PC-3 (cell line): ENCODE measurements around the gene UCK1. TPM values are rescaled to one million over a fixed set of nuclear protein-coding genes. Genes with fewer than 3 reads are reported as not detected.

Source experiments
- ATAC-seq: fragments of 200-7000 bp; cut with Tn5 transposase; 2 replicates; pipeline ENCODE4 v1.9.1; 2020; ENCODE audit warnings: mild to moderate bottlenecking, moderate library complexity
- BruUV-seq: library from RNA; stranded (reverse); fragments of 400-500 nt; replicated peaks from 2 replicates; lab custom pipeline; 2021; lab: Mats Ljungman, UMichigan
- CTCF ChIA-PET: fragments of 300-600 bp; sonication (Branson Sonifier 250); formaldehyde crosslinking; loops from one replicate; lab custom pipeline; 2022; ENCODE audit warnings: antibody characterized with exemption; lab: Charles Lee
- POLR2A ChIA-PET: fragments of 300-600 bp; sonication (Branson Sonifier 250); formaldehyde crosslinking; loops from one replicate; lab custom pipeline; 2022; ENCODE audit warnings: antibody characterized with exemption; ENCODE audit not compliant: unreplicated experiment; lab: Charles Lee
- DNase-seq: peaks from one replicate; pipeline ENCODE4 v3.0.0-alpha.2; 2015
- H2AFZ ChIP-seq: fragments of 300-600 bp; sonication (generic); 2 replicates; pipeline ENCODE4 v1.6.0; 2016; ENCODE audit warnings: antibody characterized with exemption, low read length
- H3F3A ChIP-seq: fragments of 300-600 bp; sonication (generic); one replicate; pipeline ENCODE4 v1.6.0; 2017; ENCODE audit warnings: antibody characterized with exemption, low read length, control low read depth, mild to moderate bottlenecking; ENCODE audit not compliant: unreplicated experiment
- H3K27ac ChIP-seq: fragments of 300-600 bp; sonication (generic); 2 replicates; pipeline ENCODE4 v1.5.1; 2016; ENCODE audit warnings: mild to moderate bottlenecking, low read length
- H3K27me3 ChIP-seq: fragments of 300-600 bp; sonication (generic); 2 replicates; pipeline ENCODE4 v1.6.1; 2016; ENCODE audit warnings: low read length, mixed read lengths
- H3K36me3 ChIP-seq: fragments of 300-600 bp; sonication (generic); 2 replicates; pipeline ENCODE4 v1.6.1; 2016; ENCODE audit warnings: low read depth, mixed run types, low read length, mixed read lengths
- H3K4me1 ChIP-seq: fragments of 300-600 bp; sonication (generic); 2 replicates; pipeline ENCODE4 v1.5.1; 2016; ENCODE audit warnings: low read length; ENCODE audit not compliant: insufficient read depth
- H3K4me2 ChIP-seq: fragments of 300-600 bp; sonication (generic); 2 replicates; pipeline ENCODE4 v1.6.0; 2016; ENCODE audit warnings: low read length
- H3K4me3 ChIP-seq: fragments of 300-600 bp; sonication (generic); 2 replicates; pipeline ENCODE4 v1.5.1; 2016; ENCODE audit warnings: mild to moderate bottlenecking, low read length, mixed read lengths
- H3K79me2 ChIP-seq: fragments of 300-600 bp; sonication (generic); 2 replicates; pipeline ENCODE4 v1.6.1; 2017; ENCODE audit warnings: low read length, mixed read lengths
- H3K9ac ChIP-seq: fragments of 300-600 bp; sonication (generic); 2 replicates; pipeline ENCODE4 v1.6.0; 2016; ENCODE audit warnings: mild to moderate bottlenecking, low read length
- H3K9me2 ChIP-seq: fragments of 300-600 bp; sonication (generic); replicated peaks from 2 replicates; pipeline ENCODE4 v1.6.1; 2016; ENCODE audit warnings: mixed run types, low read length, mixed read lengths
- H3K9me3 ChIP-seq: fragments of 300-600 bp; sonication (generic); 2 replicates; pipeline ENCODE4 v1.6.1; 2016; ENCODE audit warnings: low read length, mixed read lengths
- H4K20me1 ChIP-seq: fragments of 300-600 bp; sonication (generic); 2 replicates; pipeline ENCODE4 v1.6.1; 2016; ENCODE audit warnings: low read length, mixed read lengths
- EZH2 ChIP-seq: fragments of 300-600 bp; sonication (generic); IDR thresholded peaks from one replicate; pipeline ENCODE4 v1.6.1; 2017; ENCODE audit warnings: antibody characterized with exemption, mild to moderate bottlenecking, low read length; ENCODE audit not compliant: unreplicated experiment
- EZH2phosphoT487 ChIP-seq: fragments of 300-600 bp; sonication (generic); IDR thresholded peaks from 2 replicates; pipeline ENCODE4 v1.6.1; 2018; ENCODE audit warnings: mild to moderate bottlenecking, antibody characterized with exemption, low read length, borderline replicate concordance
- intact Hi-C: fragments of 100-400 bp; cut with micrococcal nuclease; formaldehyde crosslinking; loops from 2 replicates; pipeline ENCODE4 v1.9.0; 2023
- total RNA-seq: library from RNA; depleted of rRNA; stranded (reverse); fragments of >200 nt; gene quantifications from 2 replicates; pipeline ENCODE4 v1.2.3, GENCODE V29; 2014
- TF ChIP-seq, protein P1 (sequence below): fragments of 300-600 bp; sonication (generic); conservative IDR thresholded peaks from 2 replicates; pipeline ENCODE4 v1.5.1; 2017; ENCODE audit warnings: antibody characterized with exemption, low read depth, mild to moderate bottlenecking, low read length

UCK1 gene
- total RNA-seq, 1 experiment from 2014 or later, result 28.2 TPM

DNA sequence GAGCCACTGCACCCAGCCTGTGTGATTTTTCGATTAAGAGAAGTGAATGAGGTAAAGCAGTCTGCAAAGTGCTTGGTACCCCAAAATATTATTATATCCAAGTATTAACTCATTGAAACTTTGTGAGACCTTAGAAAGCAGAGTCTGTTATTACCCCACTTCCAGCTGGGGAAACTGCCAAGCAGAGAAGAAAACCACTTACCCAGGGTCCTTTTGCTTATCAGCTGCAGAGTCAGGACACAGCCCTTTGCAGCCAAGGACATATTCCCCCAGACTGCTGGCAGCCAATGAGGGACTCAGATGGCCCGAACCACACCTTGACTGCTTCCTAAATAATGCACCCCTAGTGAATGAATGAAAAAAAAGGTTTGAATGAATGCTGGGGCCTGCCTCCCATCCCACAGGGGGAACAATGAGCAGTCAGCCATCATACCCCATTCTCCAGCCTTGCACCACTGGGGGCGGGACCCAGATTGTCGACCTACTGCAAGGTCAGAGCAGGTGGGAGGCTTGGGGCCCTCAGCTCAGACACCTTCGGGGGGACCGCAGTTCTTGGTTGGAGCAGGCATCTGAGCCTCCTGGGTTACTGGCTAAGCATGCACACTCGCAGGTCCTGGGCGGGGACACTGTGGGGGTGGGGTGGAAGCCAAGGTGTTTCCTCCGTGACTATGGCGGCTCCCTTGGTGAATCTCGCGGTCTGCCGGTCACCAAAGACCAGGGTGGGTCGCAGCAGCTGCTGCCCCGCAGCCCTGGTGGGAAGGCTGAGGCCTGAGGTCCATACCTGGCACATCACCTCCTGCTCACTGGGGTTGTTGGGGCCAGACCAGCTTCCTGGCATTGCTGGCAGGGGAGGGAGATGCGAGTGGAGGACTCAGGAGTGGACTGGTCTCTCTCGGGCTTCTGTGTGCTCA is 43.9 kb upstream of the UCK1 start:
- no peak for DNase-seq
- Histone ChIP-seq H3K9ac (no peak overlapping the region), H4K20me1 (no peaks in the 10 kb centered on the region), H2AFZ (no peak overlapping the region), H3K27ac (no peak overlapping the region), H3K9me3 (no peaks in the 10 kb centered on the region), H3K36me3 (no peaks in the 10 kb centered on the region), H3F3A (no peaks in the 10 kb centered on the region), H3K4me2 (no peak overlapping the region), H3K27me3 (no peaks in the 10 kb centered on the region), H3K79me2 (no peaks in the 10 kb centered on the region), H3K9me2 (no peaks in the 10 kb centered on the region), H3K4me1 (no peaks in the 10 kb centered on the region), H3K4me3 (no peak overlapping the region)
- TF ChIP-seq, protein P1, sequence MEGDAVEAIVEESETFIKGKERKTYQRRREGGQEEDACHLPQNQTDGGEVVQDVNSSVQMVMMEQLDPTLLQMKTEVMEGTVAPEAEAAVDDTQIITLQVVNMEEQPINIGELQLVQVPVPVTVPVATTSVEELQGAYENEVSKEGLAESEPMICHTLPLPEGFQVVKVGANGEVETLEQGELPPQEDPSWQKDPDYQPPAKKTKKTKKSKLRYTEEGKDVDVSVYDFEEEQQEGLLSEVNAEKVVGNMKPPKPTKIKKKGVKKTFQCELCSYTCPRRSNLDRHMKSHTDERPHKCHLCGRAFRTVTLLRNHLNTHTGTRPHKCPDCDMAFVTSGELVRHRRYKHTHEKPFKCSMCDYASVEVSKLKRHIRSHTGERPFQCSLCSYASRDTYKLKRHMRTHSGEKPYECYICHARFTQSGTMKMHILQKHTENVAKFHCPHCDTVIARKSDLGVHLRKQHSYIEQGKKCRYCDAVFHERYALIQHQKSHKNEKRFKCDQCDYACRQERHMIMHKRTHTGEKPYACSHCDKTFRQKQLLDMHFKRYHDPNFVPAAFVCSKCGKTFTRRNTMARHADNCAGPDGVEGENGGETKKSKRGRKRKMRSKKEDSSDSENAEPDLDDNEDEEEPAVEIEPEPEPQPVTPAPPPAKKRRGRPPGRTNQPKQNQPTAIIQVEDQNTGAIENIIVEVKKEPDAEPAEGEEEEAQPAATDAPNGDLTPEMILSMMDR, result no peak
- no peak for TF ChIP-seq EZH2
- no peak for TF ChIP-seq EZH2phosphoT487
- BruUV-seq, result no TSS peak
- ATAC-seq, result no peak
- intact Hi-C loops, result no loop called here
- POLR2A ChIA-PET, result no interaction called here
- CTCF ChIA-PET, result no interaction called here

DNA sequence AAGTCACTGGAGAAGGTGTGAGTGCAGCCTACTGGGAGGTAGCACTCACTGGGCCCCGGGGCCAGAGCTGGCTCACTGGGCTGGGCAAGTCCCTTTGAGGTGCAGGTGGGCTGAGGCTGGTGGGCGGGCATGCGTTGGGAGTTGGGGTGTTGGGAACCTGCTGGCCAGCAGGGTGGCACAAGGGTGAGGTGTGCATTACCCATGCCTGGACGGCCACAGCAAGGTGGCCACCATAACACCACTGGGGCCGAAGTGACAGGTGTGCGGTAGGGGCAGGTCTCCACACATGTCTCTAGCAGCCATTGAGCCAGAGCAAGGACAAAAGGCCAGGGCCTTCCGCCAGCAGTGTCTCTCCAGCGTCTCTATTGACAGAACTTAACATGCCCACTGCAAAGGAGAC is 36.8 kb upstream of the UCK1 start:
- no peaks in the 10 kb centered on the region for H3K36me3 ChIP-seq
- no peak overlapping the region for H3K4me2 ChIP-seq
- ChIA-PET CTCF (no interaction called here), POLR2A (no interaction called here)
- no peak overlapping the region for H3K27ac ChIP-seq
- H2AFZ ChIP-seq, result no peak overlapping the region
- H3K79me2 ChIP-seq, result no peaks in the 10 kb centered on the region
- TF ChIP-seq EZH2, result no peak
- TF ChIP-seq, protein P1, result no peak
- no peak for TF ChIP-seq EZH2phosphoT487
- no peaks in the 10 kb centered on the region for H4K20me1 ChIP-seq
- no peaks in the 10 kb centered on the region for H3K27me3 ChIP-seq
- H3K4me3 ChIP-seq, result no peak overlapping the region
- H3K9me2 ChIP-seq, result no peaks in the 10 kb centered on the region
- ATAC-seq, result no peak
- H3F3A ChIP-seq, result no peaks in the 10 kb centered on the region
- H3K9me3 ChIP-seq, result no peaks in the 10 kb centered on the region
- intact Hi-C loops, result no loop called here
- H3K4me1 ChIP-seq, result no peaks in the 10 kb centered on the region
- BruUV-seq, result no TSS peak
- no peak overlapping the region for H3K9ac ChIP-seq
- DNase-seq, result no peak

DNA sequence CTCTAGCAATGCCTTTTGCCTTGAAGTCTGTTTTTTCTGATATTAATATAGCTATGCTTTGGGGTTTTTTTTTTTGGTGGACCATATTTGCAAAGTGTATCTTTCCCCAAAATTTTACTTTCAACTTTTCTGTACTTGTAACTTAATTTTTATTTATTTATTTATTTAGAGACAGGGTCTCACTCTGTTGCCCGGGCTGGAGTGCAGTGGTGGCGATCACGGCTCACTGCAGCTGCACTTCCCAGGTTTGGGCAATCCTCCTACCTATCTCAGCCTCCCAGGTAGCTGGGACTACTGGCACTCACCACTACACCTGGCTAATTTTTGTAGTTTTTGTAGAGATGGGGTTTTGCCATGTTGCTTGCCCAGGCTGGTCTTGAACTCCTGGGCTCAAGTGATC is 35.1 kb upstream of the UCK1 start:
- H3K9me2 ChIP-seq, result no peaks in the 10 kb centered on the region
- CTCF ChIA-PET, result interaction anchor here (0.7 kb wide), 1 partner anchor 295 kb away, joined by 4 read pairs; no protein-coding TSS in a partner anchor
- DNase-seq (no peak), ATAC-seq (no peak)
- no peak overlapping the region for H3K27ac ChIP-seq
- H3K79me2 ChIP-seq, result no peaks in the 10 kb centered on the region
- TF ChIP-seq, protein P1, result no peak
- no peak for TF ChIP-seq EZH2phosphoT487
- no peak for TF ChIP-seq EZH2
- POLR2A ChIA-PET, result no interaction called here
- no peak overlapping the region for H3K9ac ChIP-seq
- H3K36me3 ChIP-seq, result no peaks in the 10 kb centered on the region
- BruUV-seq, result no TSS peak
- peaks cover 9% of the 10 kb centered on the region for H3K4me1 ChIP-seq
- no peak overlapping the region for H3K4me3 ChIP-seq
- no peaks in the 10 kb centered on the region for H3F3A ChIP-seq
- no peaks in the 10 kb centered on the region for H3K27me3 ChIP-seq
- intact Hi-C loops, result no loop called here
- no peaks in the 10 kb centered on the region for H4K20me1 ChIP-seq
- H3K9me3 ChIP-seq, result no peaks in the 10 kb centered on the region
- no peak overlapping the region for H2AFZ ChIP-seq
- no peak overlapping the region for H3K4me2 ChIP-seq
